Neural cell (in vitro differentiated cells): ENCODE results near the gene POU2F3. TPM values are rescaled to one million over a fixed set of nuclear protein-coding genes. Genes with fewer than 3 reads are reported as not detected.

Experiments
- H2AFZ ChIP-seq: fragments of 200-600, 300-800 bp; sonication (generic), shearing (Covaris generic); 2 replicates; pipeline ENCODE4 v1.6.0; 2014; ENCODE audit warnings: low read depth, mild to moderate bottlenecking, antibody characterized with exemption, low read length, moderate library complexity
- H3F3A ChIP-seq: fragments of 200-600 bp; shearing (Covaris generic); 2 replicates; pipeline ENCODE4 v1.6.1; 2016; ENCODE audit warnings: mild to moderate bottlenecking, moderate library complexity, mixed read lengths, antibody characterized with exemption, low read length; ENCODE audit not compliant: insufficient read depth, poor library complexity, severe bottlenecking
- H3K27ac ChIP-seq: fragments of 200-600, 300-800 bp; sonication (generic), shearing (Covaris generic); 2 replicates; pipeline ENCODE4 v1.5.1; 2014; ENCODE audit warnings: mild to moderate bottlenecking, low read length, moderate library complexity
- H3K27me3 ChIP-seq: fragments of 300-800, 200-600 bp; sonication (generic), shearing (Covaris generic); 2 replicates; pipeline ENCODE4 v1.6.0; 2014; ENCODE audit warnings: mild to moderate bottlenecking, low read depth, low read length, moderate library complexity; ENCODE audit not compliant: insufficient read depth
- H3K36me3 ChIP-seq: fragments of 300-800, 200-600 bp; sonication (generic), shearing (Covaris generic); 2 replicates; pipeline ENCODE4 v1.5.1; 2014; ENCODE audit warnings: mild to moderate bottlenecking, antibody characterized with exemption, low read length, moderate library complexity; ENCODE audit not compliant: insufficient read depth
- H3K4me2 ChIP-seq: fragments of 300-800, 200-600 bp; sonication (generic), shearing (Covaris generic); 2 replicates; pipeline ENCODE4 v1.6.0; 2014; ENCODE audit warnings: mild to moderate bottlenecking, low read length
- H3K4me3 ChIP-seq: fragments of 300-800, 200-600 bp; sonication (generic), shearing (Covaris generic); 2 replicates; pipeline ENCODE4 v1.5.1; 2014; ENCODE audit warnings: mild to moderate bottlenecking, low read length, moderate library complexity
- H3K79me2 ChIP-seq: fragments of 200-600 bp; shearing (Covaris generic); replicated peaks from 2 replicates; pipeline ENCODE4 v1.6.0; 2014; ENCODE audit warnings: mild to moderate bottlenecking, low read length, moderate library complexity; ENCODE audit not compliant: insufficient read depth
- H3K9ac ChIP-seq: fragments of 300-800, 200-600 bp; sonication (generic), shearing (Covaris generic); 2 replicates; pipeline ENCODE4 v1.6.1; 2016; ENCODE audit warnings: mild to moderate bottlenecking, low read length, mixed read lengths
- H3K9me2 ChIP-seq: fragments of 200-600 bp; shearing (Covaris generic); 2 replicates; pipeline ENCODE4 v1.6.1; 2016; ENCODE audit warnings: mild to moderate bottlenecking, low read length, mixed read lengths; ENCODE audit not compliant: insufficient read depth
- H3K9me3 ChIP-seq: fragments of 200-600, 300-800 bp; sonication (generic), shearing (Covaris generic); 2 replicates; pipeline ENCODE4 v1.6.1; 2016; ENCODE audit warnings: mild to moderate bottlenecking, mixed run types, low read length, moderate library complexity, mixed read lengths
- H4K20me1 ChIP-seq: fragments of 200-600 bp; shearing (Covaris generic); 2 replicates; pipeline ENCODE4 v1.6.1; 2016; ENCODE audit warnings: mild to moderate bottlenecking, mixed run types; ENCODE audit not compliant: insufficient read depth
- EP300 ChIP-seq: fragments of 450-650 bp; conservative IDR thresholded peaks from 2 replicates; pipeline ENCODE4 v1.6.1; 2014; ENCODE audit warnings: antibody characterized with exemption, mild to moderate bottlenecking, moderate library complexity; ENCODE audit not compliant: poor library complexity, severe bottlenecking
- EZH2 ChIP-seq: fragments of 200-600, 300-800 bp; shearing (Covaris generic), sonication (generic); IDR thresholded peaks from 2 replicates; pipeline ENCODE4 v1.6.1; 2014; ENCODE audit warnings: antibody characterized with exemption, low read length, borderline replicate concordance, mild to moderate bottlenecking; ENCODE audit not compliant: insufficient read depth, poor library complexity, severe bottlenecking
- MXI1 ChIP-seq: fragments of 450-650 bp; conservative IDR thresholded peaks from 2 replicates; pipeline ENCODE4 v1.6.1; 2014; ENCODE audit warnings: antibody characterized with exemption, mild to moderate bottlenecking; ENCODE audit not compliant: poor library complexity, severe bottlenecking
- POLR2AphosphoS5 ChIP-seq: IDR thresholded peaks from 2 replicates; pipeline ENCODE4 v1.6.1; 2012
- RAD21 ChIP-seq: fragments of 450-650 bp; conservative IDR thresholded peaks from 2 replicates; pipeline ENCODE4 v1.6.1; 2014; ENCODE audit warnings: antibody characterized with exemption, mild to moderate bottlenecking, moderate library complexity
- REST ChIP-seq: IDR thresholded peaks from 2 replicates; pipeline ENCODE4 v1.6.1; 2012; ENCODE audit warnings: borderline replicate concordance
- SMC3 ChIP-seq: fragments of 450-650 bp; conservative IDR thresholded peaks from 2 replicates; pipeline ENCODE4 v1.6.1; 2014; ENCODE audit warnings: antibody characterized with exemption, mild to moderate bottlenecking, moderate library complexity; ENCODE audit not compliant: poor library complexity
- TAF1 ChIP-seq: IDR thresholded peaks from 2 replicates; pipeline ENCODE4 v1.6.1; 2012; ENCODE audit warnings: low read depth
- polyA plus RNA-seq: library from polyadenylated mRNA; depleted of rRNA; stranded (reverse); fragments of >200 nt; gene quantifications from 2 replicates; pipeline ENCODE4 v1.2.3, GENCODE V29; 2014
- TF ChIP-seq, protein P1 (sequence below): fragments of 450-650 bp; IDR thresholded peaks from 2 replicates; pipeline ENCODE4 v1.5.1; 2014; ENCODE audit warnings: antibody characterized with exemption, mild to moderate bottlenecking, moderate library complexity; ENCODE audit not compliant: poor library complexity, severe bottlenecking

The POU2F3 gene
- polyA plus RNA-seq, 1 donor from 2014 or later = not detected

GRCh38 chr11:120236169-120237107 lies 3.5 kb upstream of the POU2F3 start:
- no peaks in the 10 kb centered on the region for H3K36me3 ChIP-seq
- no peak overlapping the region for H3K9ac ChIP-seq
- no peak overlapping the region for H3K27ac ChIP-seq
- no peak overlapping the region for H3K4me3 ChIP-seq
- no peak for TF ChIP-seq POLR2AphosphoS5
- no peak for TF ChIP-seq TAF1
- TF ChIP-seq REST = no peak
- TF ChIP-seq EZH2 = no peak
- no peak for TF ChIP-seq EP300
- TF ChIP-seq RAD21 = no peak
- peaks cover 30% of the 10 kb centered on the region for H3K27me3 ChIP-seq
- no peaks in the 10 kb centered on the region for H3K79me2 ChIP-seq
- H3K4me2 ChIP-seq = no peak overlapping the region
- no peaks in the 10 kb centered on the region for H3K9me2 ChIP-seq
- H4K20me1 ChIP-seq = no peaks in the 10 kb centered on the region
- H2AFZ ChIP-seq = no peak overlapping the region
- H3F3A ChIP-seq = no peaks in the 10 kb centered on the region
- no peaks in the 10 kb centered on the region for H3K9me3 ChIP-seq

DNA sequence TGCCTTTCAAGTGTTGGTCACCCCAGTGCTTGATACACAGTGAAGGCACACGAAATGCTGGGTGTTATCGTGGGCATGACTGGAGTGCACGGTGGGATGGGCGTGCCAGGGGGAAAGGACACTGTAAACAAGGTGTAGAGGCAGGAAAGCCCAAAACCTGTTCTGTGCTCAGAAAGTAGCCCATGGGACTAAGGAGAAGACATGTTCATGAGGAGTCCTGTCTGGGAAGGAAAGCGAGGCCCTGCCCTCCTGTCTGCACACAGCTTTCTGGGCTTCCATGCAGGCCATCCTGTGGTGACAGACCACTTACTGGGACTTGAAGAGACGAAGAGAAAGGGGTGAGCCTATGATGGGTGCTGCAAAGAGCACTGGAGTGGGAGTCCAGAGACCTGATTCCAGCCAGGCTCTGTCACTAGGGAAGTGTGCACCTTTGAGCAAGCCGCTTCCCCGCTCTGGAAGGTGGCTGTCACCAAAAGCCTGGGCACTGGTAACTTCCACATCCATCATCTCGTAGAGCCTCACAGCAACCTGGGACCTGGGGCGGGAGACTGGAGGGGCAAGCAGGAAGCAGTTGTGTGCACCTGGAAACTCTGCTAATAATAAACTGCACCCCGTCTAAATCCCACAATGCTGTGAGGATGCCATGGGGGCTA lies 846 bp upstream of the POU2F3 start:
- Histone ChIP-seq H3K9me2 (no peaks in the 10 kb centered on the region), H3K36me3 (no peaks in the 10 kb centered on the region), H3F3A (no peaks in the 10 kb centered on the region), H3K9me3 (no peaks in the 10 kb centered on the region), H3K9ac (no peak overlapping the region), H3K27me3 (peaks cover 32% of the 10 kb centered on the region), H3K4me3 (no peak overlapping the region), H3K4me2 (no peak overlapping the region), H3K79me2 (no peaks in the 10 kb centered on the region), H4K20me1 (no peaks in the 10 kb centered on the region), H2AFZ (no peak overlapping the region), H3K27ac (no peak overlapping the region)
- TF ChIP-seq TAF1 (no peak), EP300 (no peak), POLR2AphosphoS5 (no peak), RAD21 (no peak), MXI1 (no peak), SMC3 (no peak), REST (no peak), EZH2 (no peak)
- TF ChIP-seq, protein P1, sequence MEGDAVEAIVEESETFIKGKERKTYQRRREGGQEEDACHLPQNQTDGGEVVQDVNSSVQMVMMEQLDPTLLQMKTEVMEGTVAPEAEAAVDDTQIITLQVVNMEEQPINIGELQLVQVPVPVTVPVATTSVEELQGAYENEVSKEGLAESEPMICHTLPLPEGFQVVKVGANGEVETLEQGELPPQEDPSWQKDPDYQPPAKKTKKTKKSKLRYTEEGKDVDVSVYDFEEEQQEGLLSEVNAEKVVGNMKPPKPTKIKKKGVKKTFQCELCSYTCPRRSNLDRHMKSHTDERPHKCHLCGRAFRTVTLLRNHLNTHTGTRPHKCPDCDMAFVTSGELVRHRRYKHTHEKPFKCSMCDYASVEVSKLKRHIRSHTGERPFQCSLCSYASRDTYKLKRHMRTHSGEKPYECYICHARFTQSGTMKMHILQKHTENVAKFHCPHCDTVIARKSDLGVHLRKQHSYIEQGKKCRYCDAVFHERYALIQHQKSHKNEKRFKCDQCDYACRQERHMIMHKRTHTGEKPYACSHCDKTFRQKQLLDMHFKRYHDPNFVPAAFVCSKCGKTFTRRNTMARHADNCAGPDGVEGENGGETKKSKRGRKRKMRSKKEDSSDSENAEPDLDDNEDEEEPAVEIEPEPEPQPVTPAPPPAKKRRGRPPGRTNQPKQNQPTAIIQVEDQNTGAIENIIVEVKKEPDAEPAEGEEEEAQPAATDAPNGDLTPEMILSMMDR = no peak
